ENCODE results near the gene PRR11.

DNA sequence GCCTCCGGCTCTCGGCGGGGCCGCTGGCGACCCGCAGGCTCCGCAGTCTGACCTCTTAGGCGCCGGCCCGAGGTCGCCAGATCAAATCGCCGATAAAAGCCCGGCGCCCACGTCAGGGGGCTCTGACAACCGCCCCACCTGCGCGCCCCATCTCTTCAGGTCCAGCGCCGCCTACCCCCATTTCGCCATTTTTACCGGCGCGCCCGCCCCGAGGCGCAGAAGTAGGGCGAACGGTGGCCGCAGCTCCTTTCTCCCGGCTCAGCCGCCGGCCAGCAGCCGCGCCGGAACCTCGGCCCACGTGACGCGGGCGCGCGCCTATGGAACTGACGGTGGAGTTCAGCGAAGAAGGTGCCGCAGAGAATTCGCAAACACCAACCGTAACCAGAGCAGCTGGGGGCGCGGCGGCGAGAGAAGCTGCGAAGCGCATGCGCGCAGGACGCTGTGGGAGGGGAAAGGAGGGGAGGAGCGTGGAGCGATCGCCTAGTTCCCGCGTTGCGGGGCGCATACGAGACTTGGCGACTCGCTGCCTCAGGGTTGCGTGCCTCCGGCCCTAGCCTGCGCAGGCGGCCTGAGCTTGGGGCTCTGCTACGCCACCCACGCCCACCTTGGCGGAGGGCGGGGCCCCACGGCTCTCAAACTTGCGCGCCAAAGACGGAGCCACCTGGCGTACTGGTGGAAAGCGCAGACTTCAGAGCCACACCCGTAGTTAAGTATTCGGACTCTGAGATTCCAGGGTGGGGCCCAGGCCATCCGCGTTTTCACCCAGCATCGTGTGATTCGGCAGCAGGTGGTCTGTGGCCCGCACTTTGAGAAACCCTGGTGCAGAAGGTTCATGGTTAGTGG is 48.9 kb upstream of the PRR11 start, which contains the start of gene TRIM37:
- TF ChIP-seq EZH2 (IDR thresholded peaks at IDR 0.05; ENCODE audit: low read length, missing control alignments) = no peak
- TF ChIP-seq, protein P1, sequence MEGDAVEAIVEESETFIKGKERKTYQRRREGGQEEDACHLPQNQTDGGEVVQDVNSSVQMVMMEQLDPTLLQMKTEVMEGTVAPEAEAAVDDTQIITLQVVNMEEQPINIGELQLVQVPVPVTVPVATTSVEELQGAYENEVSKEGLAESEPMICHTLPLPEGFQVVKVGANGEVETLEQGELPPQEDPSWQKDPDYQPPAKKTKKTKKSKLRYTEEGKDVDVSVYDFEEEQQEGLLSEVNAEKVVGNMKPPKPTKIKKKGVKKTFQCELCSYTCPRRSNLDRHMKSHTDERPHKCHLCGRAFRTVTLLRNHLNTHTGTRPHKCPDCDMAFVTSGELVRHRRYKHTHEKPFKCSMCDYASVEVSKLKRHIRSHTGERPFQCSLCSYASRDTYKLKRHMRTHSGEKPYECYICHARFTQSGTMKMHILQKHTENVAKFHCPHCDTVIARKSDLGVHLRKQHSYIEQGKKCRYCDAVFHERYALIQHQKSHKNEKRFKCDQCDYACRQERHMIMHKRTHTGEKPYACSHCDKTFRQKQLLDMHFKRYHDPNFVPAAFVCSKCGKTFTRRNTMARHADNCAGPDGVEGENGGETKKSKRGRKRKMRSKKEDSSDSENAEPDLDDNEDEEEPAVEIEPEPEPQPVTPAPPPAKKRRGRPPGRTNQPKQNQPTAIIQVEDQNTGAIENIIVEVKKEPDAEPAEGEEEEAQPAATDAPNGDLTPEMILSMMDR (conservative IDR thresholded peaks at IDR 0.05 in 1 of 2, IDR thresholded peaks at IDR 0.05 in 1 of 2; ENCODE audit: low read depth in 1 of 2, low read length in 2 of 2) = no peak

All from fibroblast of lung (primary cell).